HG03025 (cell line): Measurements from ENCODE around the gene SPEG.

Experiments
- ATAC-seq: cut with Tn5 transposase; IDR thresholded peaks from one replicate; pipeline ENCODE4 v1.9.1; 2021; ENCODE audit warnings: mild to moderate bottlenecking, moderate library complexity; ENCODE audit not compliant: unreplicated experiment, low FRiP score

SPEG gene

DNA sequence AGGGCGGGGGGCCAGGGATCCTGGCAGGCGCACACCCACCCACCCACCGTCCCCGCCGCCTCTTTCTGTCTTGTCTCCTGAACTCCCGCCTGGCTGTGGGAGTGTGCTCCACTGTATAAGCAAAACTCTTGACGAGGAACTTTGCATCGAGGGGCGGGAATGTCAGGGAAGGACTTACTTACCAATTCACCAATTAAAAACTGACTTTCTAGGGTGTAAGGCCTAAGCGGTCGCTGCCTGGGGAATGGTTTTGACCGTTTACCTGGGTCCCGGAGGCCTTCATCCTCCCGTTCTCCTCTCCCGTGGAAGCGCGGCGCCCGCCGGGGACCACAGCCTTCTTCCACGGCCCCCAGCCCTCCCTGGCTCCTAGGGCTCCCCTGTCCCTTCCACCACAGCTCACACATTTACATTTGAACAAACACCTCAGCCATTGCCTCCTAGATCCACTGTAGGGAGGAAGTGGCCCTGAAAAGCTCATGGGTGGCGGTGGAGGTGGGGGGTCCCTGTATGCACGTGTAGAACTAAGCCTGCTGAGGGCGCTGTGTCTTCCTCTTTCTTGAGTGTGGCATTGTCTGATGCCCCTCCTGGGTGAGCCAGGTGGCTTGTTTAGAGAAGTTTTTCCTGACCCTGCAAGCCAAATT lies 88.5 kb downstream of the SPEG start:
- ATAC-seq, result no peak

DNA sequence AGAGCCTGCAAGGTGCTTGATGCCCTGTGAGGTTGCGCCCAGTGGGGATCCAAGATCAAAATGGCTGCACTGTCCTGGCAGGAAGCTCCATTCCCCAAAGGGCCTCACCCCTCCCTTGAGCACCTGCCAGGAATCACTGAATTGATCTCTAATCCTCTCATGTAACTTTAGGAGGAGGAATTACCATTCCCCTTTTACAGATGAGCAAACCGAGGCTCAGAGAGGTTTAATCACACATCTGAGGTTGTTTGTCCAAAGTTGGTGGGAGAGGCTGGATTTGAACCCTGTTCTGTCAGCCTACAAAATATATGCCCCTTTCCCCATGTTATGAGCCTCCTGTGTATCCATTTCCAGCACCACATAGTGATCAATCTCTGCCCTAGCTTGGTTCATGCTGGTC lies 90.2 kb downstream of the SPEG start:
- no peak for ATAC-seq

DNA sequence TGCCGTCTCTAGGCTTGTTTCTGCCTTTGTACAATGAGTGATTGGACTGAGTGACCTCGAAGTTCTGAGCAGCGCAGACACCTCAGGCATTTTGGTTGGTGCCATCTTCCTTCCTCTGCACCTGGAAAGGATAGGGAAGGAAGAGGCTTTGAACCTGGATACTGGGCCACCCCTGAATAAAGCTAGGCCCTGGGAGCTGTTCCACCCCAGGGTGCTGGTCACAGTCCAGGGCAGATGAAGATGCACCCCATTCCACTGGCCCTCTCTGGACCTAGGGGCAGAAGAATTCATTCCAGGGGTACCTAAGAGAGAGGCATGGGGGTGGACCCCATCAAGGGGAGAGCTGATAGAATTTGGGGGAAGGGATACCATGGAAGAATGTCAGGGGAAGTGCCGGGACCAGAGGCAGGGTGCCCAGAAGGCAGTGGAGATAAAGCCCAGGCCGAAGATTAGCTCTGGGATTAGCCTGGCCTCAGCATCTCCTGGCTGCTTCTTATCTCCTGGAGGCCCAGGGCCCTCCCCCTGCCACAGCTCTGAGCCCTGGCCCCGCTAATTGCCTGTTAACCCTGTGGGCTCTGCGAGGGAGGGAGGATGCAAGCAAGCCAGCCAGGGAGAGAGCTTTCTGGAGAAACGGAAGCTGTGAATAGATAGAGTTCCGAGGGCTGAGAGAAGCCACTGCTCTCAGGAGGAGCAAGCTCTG lies 91.0 kb downstream of the SPEG start:
- no peak for ATAC-seq

DNA sequence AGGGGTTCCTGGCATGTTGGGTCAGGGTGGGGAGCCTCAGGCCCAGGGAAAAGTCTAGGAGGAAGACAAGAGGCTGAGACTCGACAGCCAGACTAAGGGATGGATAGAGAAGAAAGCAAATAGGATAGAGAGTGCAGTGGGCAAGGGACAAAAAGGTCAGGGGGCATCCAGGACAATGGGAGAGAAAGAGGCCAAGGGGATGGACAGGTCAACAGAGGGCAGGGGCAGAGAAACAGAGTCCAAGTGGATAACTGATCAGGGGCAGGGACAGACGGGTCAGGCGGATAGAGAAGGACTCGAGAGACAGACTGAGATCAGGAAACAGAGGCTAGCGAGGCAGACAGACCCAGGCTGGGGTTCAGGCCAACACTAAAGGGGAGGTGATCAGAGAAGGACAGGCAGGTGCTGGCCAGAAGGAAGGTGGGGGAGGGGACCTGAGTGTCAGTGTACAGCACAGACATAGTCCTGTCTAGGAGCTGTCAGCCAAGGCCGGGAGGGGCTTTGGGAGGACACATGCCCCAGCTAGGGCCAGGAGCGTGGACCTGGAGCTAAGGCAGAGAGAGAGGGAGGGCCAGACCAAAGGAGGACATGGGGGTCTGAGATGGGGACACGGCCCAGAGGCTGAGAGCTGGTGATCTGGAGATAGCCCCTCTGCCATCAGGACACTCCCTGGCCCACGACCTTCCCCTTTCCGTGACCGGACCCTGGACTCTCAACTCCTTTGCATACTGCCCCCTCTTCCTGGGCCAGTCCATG lies 91.9 kb downstream of the SPEG start:
- ATAC-seq, result no peak

DNA sequence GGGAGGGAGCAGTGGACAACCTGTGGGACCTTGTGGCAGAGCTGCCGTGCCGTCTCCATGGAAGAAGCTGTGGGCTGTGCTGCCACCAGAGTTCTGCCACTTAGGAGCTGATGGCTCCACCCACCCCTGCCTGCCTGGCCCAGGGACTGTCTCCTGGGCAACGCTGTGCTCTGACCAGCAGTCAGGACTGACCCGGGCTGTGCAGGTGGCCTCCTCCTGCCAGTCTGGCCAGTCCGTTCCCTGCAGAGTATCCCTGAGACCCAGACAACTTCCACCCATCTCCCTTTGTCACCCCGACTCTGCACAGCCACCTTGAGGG lies 92.4 kb downstream of the SPEG start:
- no peak for ATAC-seq

DNA sequence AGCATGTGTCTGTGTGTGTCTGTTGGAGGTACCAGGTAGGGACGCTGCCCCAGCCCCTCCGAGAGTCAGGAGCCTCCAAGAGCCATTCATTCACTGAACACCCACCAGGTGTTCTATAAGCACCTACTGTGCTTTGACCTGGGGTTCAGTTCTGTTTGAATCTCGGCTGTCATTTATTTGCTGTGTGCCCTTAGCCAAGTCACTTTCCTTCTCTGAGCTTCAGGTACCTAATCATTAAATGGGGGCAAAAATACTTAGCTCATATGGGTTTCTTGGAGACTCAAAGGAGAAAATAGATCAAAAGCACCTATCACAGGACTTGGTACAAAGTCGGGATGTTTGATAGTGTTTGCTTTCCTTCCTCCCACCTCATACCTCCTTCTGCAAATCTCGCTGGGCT lies 92.8 kb downstream of the SPEG start:
- no peak for ATAC-seq

DNA sequence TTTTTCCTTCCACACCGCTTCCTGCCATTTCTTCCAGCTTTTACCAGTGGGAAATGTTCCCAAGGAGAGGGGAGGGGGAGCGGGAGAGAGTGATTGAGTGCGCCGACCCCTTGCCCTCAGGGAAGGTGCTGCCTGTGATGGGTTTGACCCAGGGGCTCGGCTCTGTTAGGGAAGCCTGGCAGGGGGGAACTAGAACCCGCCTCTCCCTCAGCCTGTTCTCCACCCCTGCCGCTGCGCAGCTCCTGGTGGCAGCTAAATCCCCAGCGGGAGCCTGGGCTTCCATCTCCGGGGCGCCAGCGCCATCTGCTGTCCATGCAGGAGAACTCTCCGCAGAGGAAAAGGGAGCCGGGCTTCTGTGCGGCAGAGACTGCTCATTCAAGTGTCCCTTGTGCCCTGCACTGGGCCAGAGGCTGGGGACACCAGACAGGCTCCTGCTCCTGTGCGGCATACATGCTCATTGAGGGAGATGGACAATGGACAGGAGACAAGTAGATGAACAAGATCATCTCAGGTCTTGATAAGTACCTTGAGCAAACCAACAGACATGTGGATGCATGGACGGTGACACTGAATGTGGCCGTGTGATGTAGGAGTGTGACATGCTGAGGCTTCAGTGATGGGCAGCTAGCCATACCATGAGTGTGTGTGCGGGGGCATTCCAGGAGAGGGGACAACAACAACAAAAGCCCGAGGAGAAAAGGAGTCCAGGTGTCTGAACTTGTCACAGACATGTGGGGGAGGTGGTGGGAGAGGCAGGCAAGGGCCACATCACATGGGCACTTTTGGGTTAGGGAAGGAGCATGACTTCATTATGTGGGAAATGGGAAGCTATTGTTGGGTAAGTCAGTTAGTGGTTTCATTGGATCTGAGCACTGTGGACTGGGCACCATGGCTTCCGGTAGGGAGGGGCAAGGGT lies 95.7 kb downstream of the SPEG start:
- no peak for ATAC-seq

DNA sequence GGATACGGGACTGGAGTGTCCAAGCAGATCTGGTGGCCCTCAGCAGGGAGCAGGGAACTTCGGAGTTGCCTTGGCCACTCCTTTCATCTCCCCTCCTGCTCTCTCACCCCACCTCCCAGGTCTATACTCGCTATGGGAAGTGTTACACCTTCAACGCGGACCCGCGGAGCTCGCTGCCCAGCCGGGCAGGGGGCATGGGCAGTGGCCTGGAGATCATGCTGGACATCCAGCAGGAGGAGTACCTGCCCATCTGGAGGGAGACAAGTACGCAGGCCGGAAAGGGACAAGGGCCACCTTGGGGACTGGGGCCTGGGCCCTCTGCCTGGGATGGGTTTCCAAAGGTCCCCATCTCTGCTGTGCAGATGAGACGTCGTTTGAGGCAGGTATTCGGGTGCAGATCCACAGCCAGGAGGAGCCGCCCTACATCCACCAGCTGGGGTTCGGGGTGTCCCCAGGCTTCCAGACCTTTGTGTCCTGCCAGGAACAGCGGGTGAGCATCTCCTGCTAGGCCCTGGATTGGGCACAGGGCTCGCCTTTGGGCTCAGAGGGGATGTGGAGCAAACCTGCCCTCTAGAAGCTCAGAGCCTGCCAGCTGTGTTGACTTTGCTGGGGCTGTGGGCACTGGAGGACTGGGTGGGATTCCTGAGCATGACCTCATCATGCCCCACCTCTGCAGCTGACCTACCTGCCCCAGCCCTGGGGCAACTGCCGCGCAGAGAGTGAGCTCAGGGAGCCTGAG lies 97.2 kb downstream of the SPEG start:
- ATAC-seq, result no peak

DNA sequence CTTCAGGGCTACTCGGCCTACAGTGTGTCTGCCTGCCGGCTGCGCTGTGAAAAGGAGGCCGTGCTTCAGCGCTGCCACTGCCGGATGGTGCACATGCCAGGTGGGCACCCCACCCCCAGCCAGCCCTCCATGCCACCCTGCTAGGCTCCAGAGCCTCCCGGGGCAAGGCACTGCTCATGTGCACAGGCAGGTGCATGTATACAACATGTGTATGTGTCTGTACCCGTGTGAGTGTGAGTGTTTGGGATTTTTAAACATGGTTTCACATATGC lies 97.7 kb downstream of the SPEG start:
- no peak for ATAC-seq

DNA sequence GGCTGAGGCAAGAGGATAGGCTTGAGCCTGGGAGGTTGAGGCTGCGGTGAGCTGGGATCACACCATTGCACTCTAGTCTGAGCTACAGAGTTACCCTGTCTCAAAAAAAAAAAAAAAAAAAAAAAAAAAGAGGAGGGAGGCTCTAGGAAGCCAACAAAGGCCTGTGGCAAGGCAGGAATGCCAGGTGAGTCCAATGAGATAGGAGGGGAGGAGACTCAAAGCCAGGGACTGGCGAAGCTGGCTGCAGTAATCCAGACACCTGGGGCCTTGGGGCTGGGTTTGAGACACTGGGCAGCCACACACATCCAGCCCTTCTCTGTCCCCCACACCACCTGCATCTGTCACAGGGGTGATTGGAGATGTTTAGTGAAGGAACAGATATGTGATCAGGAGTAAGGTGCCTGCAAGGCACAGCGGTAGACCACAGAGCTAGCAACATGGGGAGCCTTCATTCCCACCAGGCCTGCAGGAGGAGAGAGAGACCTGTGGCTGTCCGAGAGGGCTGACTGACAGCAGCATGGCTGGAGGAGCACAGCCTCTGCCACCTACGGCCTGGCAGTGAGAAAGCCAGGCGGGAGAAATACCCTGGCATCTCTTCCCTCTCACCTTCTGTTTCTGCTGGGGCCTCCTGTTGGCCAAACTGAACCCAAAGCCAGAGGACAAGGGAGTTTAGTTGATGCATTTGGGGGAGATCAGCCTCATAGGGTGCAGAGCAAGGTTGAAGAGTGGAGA lies 99.5 kb downstream of the SPEG start:
- ATAC-seq, result no peak

DNA sequence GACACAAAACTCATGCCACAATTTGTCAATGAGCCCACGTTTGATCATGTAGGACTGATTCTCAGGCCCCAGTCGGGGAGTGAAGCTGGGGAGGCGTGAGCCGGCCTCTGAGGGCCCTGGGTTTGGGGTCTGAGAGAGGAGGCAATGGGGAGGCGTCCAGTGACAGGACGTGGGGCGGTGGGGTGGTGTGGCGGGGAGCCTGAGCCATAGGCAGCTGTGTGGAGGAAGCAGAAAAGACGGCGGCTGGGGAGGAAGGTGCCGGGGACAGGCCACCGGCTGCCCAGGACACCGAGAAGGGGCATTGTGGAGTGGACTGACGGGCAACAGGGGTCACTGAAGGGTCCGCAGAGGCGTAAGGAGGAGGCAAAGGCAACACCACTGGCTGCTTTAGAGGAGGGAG lies 101.8 kb downstream of the SPEG start:
- no peak for ATAC-seq

DNA sequence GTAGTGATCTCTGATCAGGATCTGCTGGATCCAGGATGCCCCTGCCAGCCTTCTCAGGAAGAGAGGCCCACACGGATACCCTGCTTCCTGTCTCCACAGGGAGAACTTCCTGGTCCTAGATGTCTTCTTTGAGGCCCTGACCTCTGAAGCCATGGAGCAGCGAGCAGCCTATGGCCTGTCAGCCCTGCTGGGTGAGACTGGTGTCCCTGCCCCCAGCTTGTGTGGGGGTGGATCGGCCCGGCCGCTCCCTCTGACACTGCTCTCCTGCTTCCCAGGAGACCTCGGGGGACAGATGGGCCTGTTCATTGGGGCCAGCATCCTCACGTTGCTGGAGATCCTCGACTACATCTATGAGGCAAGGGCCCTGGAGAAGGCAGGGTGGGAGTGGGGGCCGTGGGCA lies 102.3 kb downstream of the SPEG start:
- ATAC-seq, result no peak

DNA sequence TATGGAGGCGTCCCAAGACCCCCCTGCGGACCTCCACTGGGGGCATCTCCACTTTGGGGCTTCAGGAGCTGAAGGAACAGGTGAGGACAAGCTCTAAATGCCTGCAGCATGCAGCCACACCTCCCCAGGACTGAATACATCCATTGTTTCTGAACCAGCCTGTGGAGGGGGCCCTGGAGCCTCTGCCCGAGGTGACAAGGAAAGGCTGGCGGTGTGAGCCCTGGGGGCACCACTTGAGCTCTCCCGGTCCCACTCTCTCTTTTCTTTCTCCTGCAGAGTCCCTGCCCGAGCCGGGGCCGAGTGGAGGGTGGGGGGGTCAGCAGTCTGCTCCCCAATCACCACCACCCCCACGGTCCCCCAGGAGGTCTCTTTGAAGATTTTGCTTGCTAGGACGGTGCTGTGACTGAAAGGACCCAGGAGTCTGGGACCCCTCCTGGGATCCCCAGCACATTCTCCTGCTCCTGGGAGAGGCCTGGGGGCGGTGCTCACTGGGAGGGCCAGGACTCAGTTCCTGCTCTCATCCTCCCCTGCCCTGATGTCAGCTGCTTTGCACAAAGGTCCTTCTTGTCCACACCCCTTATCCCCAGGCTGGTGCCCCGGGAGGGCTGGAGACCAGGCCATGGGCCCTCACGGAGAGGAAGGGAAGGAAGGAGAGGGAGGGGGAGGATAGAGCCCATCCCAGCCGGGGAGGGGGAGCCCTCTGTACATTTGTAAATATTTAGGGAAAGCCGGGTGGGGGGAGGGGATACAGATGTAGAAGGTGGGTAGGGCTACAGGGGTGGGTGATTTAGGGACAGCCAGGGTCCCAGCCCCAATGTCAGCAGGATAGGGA lies 103.2 kb downstream of the SPEG start:
- ATAC-seq, result no peak

DNA sequence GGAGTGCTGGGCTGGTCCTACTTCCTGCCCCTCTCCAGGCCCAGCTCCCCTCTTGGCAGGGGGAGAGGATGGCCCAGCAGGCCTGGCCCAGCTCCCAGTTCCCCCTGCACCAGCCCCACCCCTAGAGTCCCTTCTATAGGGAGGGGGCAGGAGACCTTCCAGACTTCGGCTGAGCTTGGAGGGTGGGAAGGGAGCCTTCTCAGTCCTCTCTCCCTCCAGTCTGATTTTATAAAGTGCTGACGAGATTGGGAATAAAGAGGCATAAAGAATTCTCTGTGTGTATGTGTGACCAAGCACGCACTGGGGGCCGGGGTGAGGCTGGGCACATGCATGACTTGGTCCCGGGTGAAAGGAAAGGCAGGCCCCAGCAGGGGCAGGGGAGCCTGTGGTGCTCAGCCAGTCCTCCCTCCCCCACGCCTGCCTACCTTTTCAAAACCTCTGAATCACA lies 103.9 kb downstream of the SPEG start:
- no peak for ATAC-seq

DNA sequence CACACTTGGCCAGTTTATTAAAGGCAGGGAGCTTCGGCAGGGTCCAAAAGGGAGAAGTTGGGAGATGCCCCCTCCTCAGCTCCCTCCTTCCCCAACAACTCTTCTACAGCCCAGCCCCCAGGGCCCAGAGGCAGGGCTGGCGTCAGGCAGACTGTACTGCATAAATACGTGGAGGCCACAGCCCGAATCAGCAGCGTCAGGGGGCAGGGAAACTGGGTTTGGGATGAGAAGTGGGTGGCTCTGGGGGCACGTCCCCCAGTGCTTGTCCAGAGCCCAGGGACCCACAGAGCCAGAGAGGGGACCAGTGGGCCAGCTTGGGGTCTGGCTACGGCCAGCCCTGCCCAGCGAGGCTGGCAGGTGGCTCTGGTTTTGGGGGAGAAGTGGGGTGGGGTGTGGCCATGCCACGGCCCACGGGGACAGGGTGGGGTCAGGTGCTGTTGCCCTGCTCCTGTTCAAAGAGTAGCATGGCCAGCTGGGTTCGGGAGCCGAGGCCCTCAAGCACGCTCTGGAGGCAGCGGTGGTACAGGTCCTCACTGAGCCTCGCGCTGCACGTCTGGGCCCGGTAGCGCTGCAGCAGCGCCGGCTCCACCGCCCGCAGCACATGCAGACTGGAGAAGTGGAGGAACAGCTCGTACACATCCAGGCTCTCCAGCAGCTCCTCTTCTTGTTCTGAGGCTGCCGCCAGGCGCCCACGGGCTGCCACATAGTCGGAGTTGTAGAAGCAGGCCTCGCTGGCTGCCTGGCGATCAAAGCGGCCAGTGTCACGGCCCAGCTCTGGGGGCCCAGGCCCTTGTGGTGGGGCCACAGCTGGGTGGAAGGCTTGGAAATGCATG lies 104.5 kb downstream of the SPEG start:
- no peak for ATAC-seq

DNA sequence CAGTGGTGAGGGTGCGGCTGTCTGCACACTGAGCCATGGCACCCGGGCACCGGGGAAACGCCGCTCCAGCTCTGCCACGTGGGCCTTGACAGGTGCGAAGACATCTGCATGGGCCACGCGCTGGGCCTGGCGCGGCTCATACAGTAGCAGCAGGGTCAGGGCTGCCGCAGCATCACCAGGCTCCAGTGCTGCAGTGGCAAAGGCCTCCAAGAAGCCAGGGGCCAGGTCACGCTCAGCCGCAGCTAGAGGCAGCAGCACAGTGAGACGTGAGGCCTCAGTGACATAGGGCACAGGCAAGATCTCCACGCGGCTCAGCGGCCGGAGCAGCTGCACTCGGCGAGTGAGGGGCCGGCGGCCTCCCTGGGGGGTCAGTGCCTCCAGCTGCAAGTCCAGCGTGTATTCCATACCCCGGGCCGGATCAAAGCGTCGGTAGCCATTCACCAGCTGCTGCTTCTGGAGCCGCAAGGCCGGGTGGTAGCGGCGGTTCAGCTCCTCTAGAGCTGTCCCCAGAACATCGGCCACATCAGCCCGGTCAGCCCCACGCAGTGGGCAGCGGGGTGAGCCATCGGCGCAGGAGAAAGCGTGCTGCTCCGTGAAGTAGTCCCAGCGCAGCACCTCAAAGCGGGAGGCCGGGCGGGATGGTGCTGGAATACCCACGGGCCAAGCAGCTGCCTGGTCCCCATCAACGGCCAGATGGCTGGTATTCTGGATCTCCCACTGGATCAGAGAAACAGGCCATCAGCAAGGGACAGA lies 105.5 kb downstream of the SPEG start:
- no peak for ATAC-seq

DNA sequence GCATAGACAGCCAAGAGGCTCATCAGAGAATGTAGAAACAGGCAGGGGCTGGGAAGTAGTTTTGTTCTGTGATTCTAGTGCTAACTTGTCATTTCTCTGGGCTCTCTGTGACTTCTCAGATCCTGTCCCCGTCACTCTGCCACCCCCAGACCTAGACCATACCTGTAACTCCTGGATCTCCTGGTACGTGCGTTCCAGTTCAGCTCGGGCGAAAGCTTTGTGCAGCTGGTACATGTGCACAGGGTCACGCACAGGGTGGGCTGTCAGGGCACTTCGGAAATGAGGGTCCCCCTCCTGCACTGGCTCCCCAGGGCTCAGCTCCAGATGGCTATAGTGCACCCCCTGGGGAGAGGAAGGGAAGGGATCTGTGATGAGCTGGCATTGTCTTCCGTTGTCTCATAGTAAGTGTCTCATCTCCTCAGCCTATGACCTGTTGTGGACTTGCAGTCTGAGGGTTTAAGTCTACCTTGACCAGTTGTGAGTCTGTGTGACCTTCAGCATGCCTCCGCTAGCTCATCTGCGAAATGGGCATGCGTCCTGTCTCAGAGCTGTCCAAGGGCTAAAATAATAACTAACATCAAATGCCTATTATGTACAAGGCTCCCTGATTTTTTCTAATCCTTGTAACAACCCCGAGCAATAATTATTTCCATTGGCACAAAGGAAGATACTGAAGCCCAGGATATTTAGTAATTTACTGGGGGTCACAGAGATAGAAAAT lies 106.3 kb downstream of the SPEG start:
- ATAC-seq, result no peak
